Measurements from ENCODE around the gene TMEM176A. TPM values are rescaled to one million over a fixed set of nuclear protein-coding genes. Genes with fewer than 3 reads are reported as not detected.

The TMEM176A gene
- total RNA-seq, 4 donors from 2014 or later, result 6.5 to 42.4 (median 28.7) TPM

- Histone ChIP-seq H3K4me3 (no peak overlapping the region), H3K27me3 (no peaks in the 10 kb centered on the region), H3K27ac (no peak overlapping the region), H3K4me1 (no peaks in the 10 kb centered on the region), H3K9me3 (peaks cover 0 to 1% (median 0%) of the 10 kb centered on the region in 3 donors), H3K36me3 (no peaks in the 10 kb centered on the region)
- 58 to 90% methylated on average over 8 to 10 of the region's 10 CpGs for whole genome bisulfite sequencing, 2 donors (ENCODE audit: low coverage in 1 of 2)
- ATAC-seq, result no peak
- no peak for TF ChIP-seq CTCF (IDR thresholded peaks at IDR 0.05)
- no peak for TF ChIP-seq POLR2A (IDR thresholded peaks at IDR 0.05)
- TF ChIP-seq POLR2AphosphoS5 (IDR thresholded peaks at IDR 0.05), result no peak
Measured at GRCh38 chr7:150823484-150824126, 23.0 kb downstream of the TMEM176A start.

- Histone ChIP-seq H3K36me3 (no peaks in the 10 kb centered on the region), H3K27me3 (no peaks in the 10 kb centered on the region), H3K27ac (no peak overlapping the region), H3K4me3 (no peak overlapping the region), H3K9me3 (peaks cover 0 to 1% (median 0%) of the 10 kb centered on the region in 3 donors), H3K4me1 (no peaks in the 10 kb centered on the region)
- no peak for TF ChIP-seq POLR2A (IDR thresholded peaks at IDR 0.05)
- TF ChIP-seq CTCF (IDR thresholded peaks at IDR 0.05), result no peak
- TF ChIP-seq EP300 (IDR thresholded peaks at IDR 0.05), result no peak
- TF ChIP-seq POLR2AphosphoS5 (IDR thresholded peaks at IDR 0.05), result no peak
- WGBS, 2 donors (ENCODE audit: low coverage in 1 of 2), result 100% methylated on average over 1 of the region's 20 CpGs; no CpG with 5 or more reads in 1 of the 2 donors
- no peak for ATAC-seq
Measured at GRCh38 chr7:150824379-150825177, 24.0 kb downstream of the TMEM176A start.

- WGBS, 2 donors (ENCODE audit: low coverage in 1 of 2), result 67 to 75% methylated on average over 4 to 5 of the region's 6 CpGs
- ATAC-seq, result no peak
- H3K4me3 ChIP-seq, result no peak overlapping the region
- no peaks in the 10 kb centered on the region for H3K4me1 ChIP-seq
- no peaks in the 10 kb centered on the region for H3K27me3 ChIP-seq
- H3K9me3 ChIP-seq, result peaks cover 0 to 1% (median 0%) of the 10 kb centered on the region in 3 donors
- H3K27ac ChIP-seq, result no peak overlapping the region
- no peak for TF ChIP-seq EP300 (IDR thresholded peaks at IDR 0.05)
- TF ChIP-seq POLR2AphosphoS5 (IDR thresholded peaks at IDR 0.05), result no peak
- TF ChIP-seq POLR2A (IDR thresholded peaks at IDR 0.05), result no peak
- TF ChIP-seq CTCF (IDR thresholded peaks at IDR 0.05), result no peak
- H3K36me3 ChIP-seq, result no peaks in the 10 kb centered on the region
Measured at GRCh38 chr7:150826061-150826849, 25.7 kb downstream of the TMEM176A start.

GRCh38 chr7:150828384-150828783 is 27.8 kb downstream of the TMEM176A start:
- Histone ChIP-seq H3K27me3 (peaks cover 11% of the 10 kb centered on the region), H3K27ac (no peak overlapping the region), H3K36me3 (no peaks in the 10 kb centered on the region), H3K4me3 (no peak overlapping the region), H3K4me1 (no peaks in the 10 kb centered on the region), H3K9me3 (no peaks in the 10 kb centered on the region)
- 75 to 84% methylated on average over 1 to 2 of the region's 2 CpGs for WGBS, 2 donors (ENCODE audit: low coverage in 1 of 2)
- TF ChIP-seq EP300 (IDR thresholded peaks at IDR 0.05) (no peak), POLR2AphosphoS5 (IDR thresholded peaks at IDR 0.05) (no peak), CTCF (IDR thresholded peaks at IDR 0.05) (no peak), POLR2A (IDR thresholded peaks at IDR 0.05) (no peak)
- no peak for ATAC-seq
